GM12865 (cell line): Measurements from ENCODE around the gene COL1A2.

Source experiments
- DNase-seq: peaks from one replicate; pipeline ENCODE4 v3.0.0; 2010; ENCODE audit warnings: low read depth
- H3K4me3 ChIP-seq: 2 replicates; pipeline ENCODE4 v1.5.1; 2011; ENCODE audit warnings: mild to moderate bottlenecking, low read depth, low read length, control low read depth
- CTCF ChIP-seq: IDR thresholded peaks from 2 replicates; pipeline ENCODE4 v1.5.1; 2011; ENCODE audit warnings: low read length, control low read depth, low read depth, inconsistent platforms; ENCODE audit not compliant: insufficient read depth; ENCODE audit errors: missing control alignments

Gene COL1A2

GRCh38 chr7:94405506-94405905, 10.8 kb downstream of the COL1A2 start:
- no peak for TF ChIP-seq CTCF
- DNase-seq: no peak
- no peak overlapping the region for H3K4me3 ChIP-seq

- no peak for DNase-seq
- TF ChIP-seq CTCF: no peak
- no peak overlapping the region for H3K4me3 ChIP-seq
Measured at GRCh38 chr7:94406696-94407095, 12.0 kb downstream of the COL1A2 start.

GRCh38 chr7:94409200-94409948, 14.7 kb downstream of the COL1A2 start:
- H3K4me3 ChIP-seq: no peak overlapping the region
- no peak for TF ChIP-seq CTCF
- DNase-seq: no peak

GRCh38 chr7:94410413-94411187, 15.9 kb downstream of the COL1A2 start:
- DNase-seq: no peak
- no peak overlapping the region for H3K4me3 ChIP-seq
- TF ChIP-seq CTCF: no peak

GRCh38 chr7:94411188-94411466, 16.4 kb downstream of the COL1A2 start:
- no peak overlapping the region for H3K4me3 ChIP-seq
- DNase-seq: no peak
- no peak for TF ChIP-seq CTCF

GRCh38 chr7:94412762-94413322, 18.1 kb downstream of the COL1A2 start:
- H3K4me3 ChIP-seq: no peak overlapping the region
- TF ChIP-seq CTCF: no peak
- no peak for DNase-seq
